EL (cell line): ENCODE data around the gene TBC1D7.
A peak's percentile ranks its signal among the peaks of the same experiment; 100 is the strongest.

Source experiments
- DNase-seq: peaks from one replicate; pipeline ENCODE4 v3.0.0-alpha.2; 2016

Gene TBC1D7

DNA sequence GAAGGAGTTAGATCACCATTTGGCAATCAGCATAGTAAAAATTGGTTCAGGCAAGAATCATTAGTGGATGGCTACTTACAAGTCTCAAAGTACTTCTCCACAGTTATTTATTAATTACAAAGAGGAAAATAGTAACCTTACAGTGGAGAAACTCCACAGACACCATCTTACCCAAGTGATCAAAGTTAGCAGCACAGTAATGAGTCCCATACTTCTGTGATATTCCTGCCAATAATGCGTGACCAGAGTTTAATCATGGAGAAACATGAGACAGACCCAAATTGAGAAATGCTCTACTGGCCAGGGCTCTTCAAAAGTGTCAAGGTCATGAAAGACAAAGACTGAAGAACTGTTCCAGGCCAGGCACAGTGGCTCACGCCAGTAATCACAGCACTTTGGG lies 9.5 kb downstream of the TBC1D7 start:
- DNase-seq: no peak

DNA sequence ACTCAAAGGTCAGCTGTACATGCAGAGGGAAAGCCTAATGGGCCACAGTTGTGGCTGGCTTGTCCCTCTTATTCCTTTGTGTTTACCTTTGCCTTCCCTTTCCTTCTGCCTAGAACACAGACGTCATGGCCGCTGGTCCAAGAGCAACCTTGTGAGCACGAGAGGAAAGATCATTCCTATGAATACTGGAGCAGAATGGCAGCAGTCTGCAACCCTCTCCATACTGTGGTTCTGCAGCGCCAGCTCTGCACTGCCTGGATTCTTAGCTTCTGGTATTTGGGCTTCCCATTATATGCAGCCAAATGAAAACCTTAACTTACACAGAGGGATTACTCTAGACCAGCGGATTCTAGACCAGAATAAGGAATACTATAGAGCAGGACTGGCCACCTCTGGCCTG lies 12.4 kb downstream of the TBC1D7 start:
- DNase-seq: no peak

DNA sequence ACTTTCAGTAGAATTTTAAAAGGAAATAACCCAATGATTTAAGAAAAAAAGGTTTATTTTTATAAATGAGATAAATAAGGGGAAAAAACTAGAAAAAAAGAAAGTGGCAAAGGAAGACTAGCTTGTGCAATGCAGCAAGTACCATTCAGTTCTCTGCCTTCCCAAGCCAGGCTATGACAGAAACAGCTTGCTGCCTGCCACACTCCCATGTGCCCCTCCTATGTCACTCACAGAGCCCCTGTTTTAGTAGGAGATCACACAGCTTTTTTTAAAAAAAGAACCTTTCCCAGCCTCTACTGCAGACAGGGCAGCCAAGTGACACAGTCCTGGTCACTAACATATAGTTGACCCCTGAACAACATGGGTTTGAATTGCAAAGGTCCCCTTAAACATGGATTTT lies 13.5 kb downstream of the TBC1D7 start:
- DNase-seq: no peak

- DNase-seq: no peak
Observed at GRCh38 chr6:13311155-13311554, 17.2 kb downstream of the TBC1D7 start.

DNA sequence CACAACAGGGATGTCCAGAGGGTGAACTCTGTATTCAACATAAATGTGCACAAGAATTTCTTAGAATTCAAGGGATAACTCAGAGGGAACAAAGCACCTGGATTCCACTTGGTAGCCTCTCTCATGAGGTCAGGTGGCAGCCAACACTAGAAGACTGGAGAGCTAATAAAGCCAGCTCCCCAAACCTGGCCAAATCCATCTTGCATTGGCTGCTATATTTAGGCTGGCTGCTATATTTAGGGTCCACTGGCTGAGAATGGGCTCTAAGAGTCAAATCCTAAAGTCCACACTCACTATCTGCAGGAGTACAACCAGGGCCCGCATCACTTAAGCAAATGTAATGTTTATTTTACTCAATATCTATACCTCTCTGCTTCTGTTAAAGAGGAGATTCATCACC lies 20.0 kb downstream of the TBC1D7 start:
- DNase-seq: no peak

DNA sequence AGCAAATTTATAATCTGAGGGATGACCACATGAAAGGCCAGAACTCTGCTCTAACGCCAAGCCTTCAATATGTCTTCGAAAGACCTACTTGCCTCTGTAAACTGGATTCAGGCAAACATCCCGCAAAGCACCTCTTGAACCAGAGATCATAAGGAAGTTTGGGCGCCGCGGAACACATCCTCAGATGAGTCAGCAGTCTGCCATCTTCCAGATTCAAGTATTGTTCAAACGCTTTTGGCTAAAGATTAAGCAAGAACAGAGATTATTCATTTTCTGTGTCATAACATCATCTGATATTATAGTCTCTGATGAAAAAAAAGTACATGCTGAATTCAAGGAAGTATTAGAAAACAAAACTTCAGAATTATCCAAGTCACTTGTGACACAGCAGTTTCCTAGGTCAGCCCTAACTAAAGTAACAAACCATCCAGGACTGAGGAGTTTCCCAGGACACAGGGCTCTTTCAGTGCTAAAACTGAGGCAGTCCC lies 20.8 kb downstream of the TBC1D7 start:
- peak; percentile 31 for DNase-seq

- DNase-seq: no peak
Observed at GRCh38 chr6:13305791-13306190, 22.5 kb downstream of the TBC1D7 start.

- DNase-seq: no peak
Observed at GRCh38 chr6:13305288-13305687, 23.0 kb downstream of the TBC1D7 start.

GRCh38 chr6:13304580-13305260 lies 23.6 kb downstream of the TBC1D7 start:
- no peak for DNase-seq

- no peak for DNase-seq
Observed at GRCh38 chr6:13304101-13304500, 24.2 kb downstream of the TBC1D7 start.

DNA sequence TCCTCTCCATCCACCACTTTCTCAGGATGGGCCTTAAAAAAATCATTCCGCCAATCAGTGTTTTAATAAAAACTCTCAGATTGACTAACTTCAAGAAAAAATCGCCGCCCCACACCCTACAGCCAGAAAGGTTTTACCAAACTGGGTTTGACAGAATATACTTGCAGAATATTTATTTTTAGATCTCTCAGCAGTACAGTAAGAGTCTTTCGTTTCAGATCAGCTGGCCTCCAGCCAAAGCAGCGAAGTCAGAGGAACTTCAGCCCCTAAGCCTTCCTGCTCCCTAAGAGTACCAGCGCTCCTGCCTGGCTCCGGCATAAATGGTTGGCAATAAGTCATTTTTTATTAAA lies 24.7 kb downstream of the TBC1D7 start:
- DNase-seq: peak; percentile 58

DNA sequence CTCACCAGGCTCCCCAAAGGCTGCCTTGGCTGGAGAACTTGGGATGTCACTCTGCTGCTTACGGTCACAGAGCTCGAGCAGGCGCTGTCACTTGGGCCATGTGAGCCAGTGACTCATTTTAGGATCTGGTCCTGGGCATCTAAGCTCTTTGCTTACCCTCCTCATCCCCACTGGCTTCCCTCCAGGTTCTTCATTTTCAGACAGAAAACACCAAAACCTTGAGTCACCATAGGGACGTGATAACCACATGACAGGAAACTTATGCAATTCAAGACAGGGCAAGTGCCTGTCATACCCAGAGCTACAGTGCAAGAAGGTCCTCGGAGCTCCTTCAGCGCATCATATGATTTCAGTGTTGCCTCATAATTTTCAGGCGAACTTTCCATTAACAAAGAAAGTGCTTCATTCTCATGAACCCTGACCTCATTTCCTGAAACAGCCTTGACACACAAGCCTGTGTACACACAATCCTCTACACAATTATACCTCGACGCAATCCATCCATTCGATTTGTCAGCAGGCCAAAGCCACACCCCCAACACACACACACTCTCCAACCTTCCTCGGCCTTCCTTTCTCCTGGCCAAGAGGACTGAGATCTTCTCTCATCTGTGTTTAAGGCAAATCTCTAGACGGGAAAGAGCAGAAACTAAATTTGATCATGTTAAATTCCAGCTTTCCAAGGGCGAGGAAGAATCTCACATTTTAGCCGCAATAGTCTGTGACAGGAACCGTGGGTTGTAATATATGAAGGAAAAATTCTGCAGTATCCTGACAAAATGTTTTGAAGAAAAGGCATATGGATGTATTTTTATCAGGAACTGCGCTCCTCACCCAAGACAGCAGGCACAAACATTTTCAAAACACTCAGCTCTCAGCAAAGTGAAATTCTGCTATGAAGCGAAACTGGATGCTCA lies 25.3 kb downstream of the TBC1D7 start:
- DNase-seq: peak; percentile 100

GRCh38 chr6:13302291-13302690 lies 26.0 kb downstream of the TBC1D7 start:
- DNase-seq: no peak

DNA sequence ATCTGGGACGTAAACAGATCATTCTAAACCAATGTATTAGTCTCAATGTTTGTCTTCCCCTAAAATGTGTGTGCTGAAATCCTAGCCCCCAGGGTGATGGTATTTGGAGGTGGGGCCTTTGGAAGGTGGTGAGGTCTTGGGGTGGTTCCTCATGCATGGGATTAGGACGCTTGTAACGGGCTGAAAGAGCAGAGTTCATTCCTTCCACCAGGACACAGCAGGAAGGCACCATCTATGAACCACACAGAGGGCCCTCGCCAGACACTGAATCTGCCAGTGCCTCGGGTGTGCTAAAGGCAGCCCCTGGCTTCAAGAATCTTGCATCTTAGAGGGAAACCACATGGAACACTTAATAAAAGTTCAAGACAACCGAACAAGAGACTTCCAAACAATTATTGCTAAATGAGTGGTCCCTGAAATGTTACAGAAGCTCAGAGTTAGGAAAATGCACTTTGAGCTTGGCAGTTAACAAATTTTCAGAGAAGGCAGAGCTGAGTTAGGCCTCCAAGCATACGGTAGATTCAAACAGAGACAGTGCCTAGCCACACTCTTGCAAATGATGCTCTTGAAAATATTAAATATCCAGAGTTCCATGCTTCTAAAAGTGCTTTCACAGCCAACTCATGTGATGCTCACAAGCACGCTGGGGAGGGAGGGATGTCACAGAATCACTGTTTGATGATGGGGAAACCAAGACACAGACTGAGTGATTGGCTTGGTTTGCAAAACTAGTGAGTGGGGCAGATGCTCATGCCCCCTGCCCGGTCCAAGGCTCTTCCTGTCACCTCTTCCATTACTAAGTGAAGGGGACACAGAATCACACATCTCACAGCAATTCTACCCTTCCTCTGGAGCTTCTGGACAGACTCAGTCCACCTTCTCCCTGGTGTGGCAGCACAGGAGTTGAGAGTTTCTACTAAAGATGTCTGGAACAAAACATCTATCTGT lies 27.4 kb downstream of the TBC1D7 start:
- no peak for DNase-seq

GRCh38 chr6:13299918-13300317 lies 28.4 kb downstream of the TBC1D7 start:
- no peak for DNase-seq

- DNase-seq: no peak
Observed at GRCh38 chr6:13299403-13299821, 28.9 kb downstream of the TBC1D7 start.

GRCh38 chr6:13298446-13298845 lies 29.9 kb downstream of the TBC1D7 start:
- no peak for DNase-seq

DNA sequence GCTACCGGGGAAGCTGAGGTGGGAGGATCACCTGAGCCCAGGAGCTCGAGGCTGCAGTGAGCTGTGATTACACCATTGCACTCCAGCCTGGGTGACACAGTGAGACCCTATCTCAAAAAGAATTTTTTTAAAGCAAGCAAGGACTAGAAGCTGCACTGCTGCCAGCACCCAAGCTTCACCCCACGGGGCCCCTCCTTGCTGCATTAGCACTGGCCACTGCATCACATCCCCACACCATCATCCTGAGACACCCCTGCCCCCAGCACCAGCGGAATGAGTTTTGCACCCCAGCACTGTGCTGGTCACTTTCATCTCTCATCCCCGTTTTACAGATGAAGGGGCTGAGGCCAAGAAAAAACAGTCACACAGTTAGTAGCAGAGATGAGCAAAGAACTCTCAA lies 30.9 kb downstream of the TBC1D7 start:
- DNase-seq: no peak

DNA sequence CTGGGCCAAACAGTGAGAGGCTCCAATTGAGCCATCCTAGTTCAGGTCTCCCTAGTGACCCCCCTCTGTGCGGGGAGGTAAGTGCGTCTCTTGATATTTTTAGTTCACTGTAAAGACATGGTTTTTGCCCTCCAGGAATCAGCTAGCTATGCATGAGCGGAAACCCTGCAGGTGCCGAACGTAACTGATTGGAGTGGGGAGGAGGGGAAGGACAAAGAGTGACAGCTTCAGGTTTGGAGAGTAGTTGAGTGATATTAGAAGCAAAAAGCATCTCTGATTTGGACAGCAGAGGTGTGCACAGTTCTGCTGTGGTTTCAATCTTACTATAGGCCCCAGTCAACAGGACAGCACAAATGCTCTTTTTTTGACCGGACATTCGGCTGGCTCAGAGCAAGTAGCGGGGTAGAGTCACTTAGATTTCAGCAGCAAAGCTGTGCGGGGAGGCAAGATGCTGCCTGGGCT lies 31.8 kb downstream of the TBC1D7 start:
- no peak for DNase-seq

DNA sequence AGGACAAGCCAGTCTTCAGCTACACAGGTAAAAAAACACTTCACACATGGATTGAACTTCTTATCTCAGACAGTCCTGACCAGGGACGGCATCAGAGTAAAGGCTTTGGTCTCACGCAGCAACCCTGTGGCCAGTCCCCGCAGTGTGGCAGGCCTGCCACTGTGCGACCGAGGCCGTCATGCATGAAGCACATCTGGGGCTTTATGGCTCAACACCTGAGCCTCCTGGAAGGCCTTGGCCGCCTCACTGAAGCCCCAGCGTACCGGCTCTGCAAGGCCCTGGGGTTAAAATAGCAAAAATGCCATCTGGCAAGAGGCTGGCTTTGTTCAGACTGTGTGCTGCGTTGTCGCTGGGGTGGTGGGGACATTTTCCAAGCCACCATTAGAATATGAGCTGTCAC lies 32.8 kb downstream of the TBC1D7 start:
- DNase-seq: no peak

GRCh38 chr6:13294499-13295069 lies 33.8 kb downstream of the TBC1D7 start:
- DNase-seq: no peak

- no peak for DNase-seq
Observed at GRCh38 chr6:13292774-13293173, 35.6 kb downstream of the TBC1D7 start.

GRCh38 chr6:13290335-13290734 lies 38.0 kb downstream of the TBC1D7 start:
- DNase-seq: no peak
